Left lung (tissue), 10 donors: ENCODE results near the gene FREM1. TPM values are rescaled to one million over a fixed set of nuclear protein-coding genes. Genes with fewer than 3 reads are reported as not detected.

Experiments
- ATAC-seq: fragments of 200-7000 bp; cut with Tn5 transposase; one replicate; pipeline ENCODE4 v1.9.1; 2020; ENCODE audit warnings: moderate library complexity
- DNase-seq, 4 donors: peaks; one replicate each; pipeline ENCODE4 v3.0.0-alpha.2; 2013 to 2020
- H3K27ac ChIP-seq, 2 donors: fragments of 200-600 bp; sonication (generic) in 1 of 2; one replicate each; pipeline versions ENCODE4 v1.5.0 to v1.8.0; 2020 to 2021
- H3K27me3 ChIP-seq, 2 donors: fragments of 200-600 bp; sonication (generic) in 1 of 2; one replicate each; pipeline versions ENCODE4 v1.5.0 to v1.8.0; 2020 to 2021
- H3K36me3 ChIP-seq, 2 donors: fragments of 200-600 bp; sonication (generic) in 1 of 2; one replicate each; pipeline versions ENCODE4 v1.5.0 to v1.8.0; 2020 to 2021
- H3K4me1 ChIP-seq, 2 donors: fragments of 200-600 bp; one replicate each; pipeline ENCODE4 v1.8.0; 2021
- H3K4me3 ChIP-seq, 2 donors: fragments of 200-600 bp; sonication (generic) in 1 of 2; one replicate each; pipeline versions ENCODE4 v1.5.0 to v1.8.0; 2020 to 2021; ENCODE audit warnings: mild to moderate bottlenecking in 1 of 2
- H3K9me3 ChIP-seq, 2 donors: fragments of 200-600 bp; sonication (generic) in 1 of 2; one replicate each; pipeline versions ENCODE4 v1.5.0 to v1.8.0; 2020 to 2021
- intact Hi-C, 2 donors: fragments of 100-400 bp; cut with DNase I; formaldehyde crosslinking; loops; one replicate each; pipeline versions ENCODE4 v1.11.2 to v1.14.2; 2022
- polyA plus RNA-seq, 6 donors: library from polyadenylated mRNA; unstranded; fragments of 120-200 nt; gene quantifications; one replicate each; pipeline ENCODE4 v1.2.1, GENCODE V29; 2013; ENCODE audit not compliant: insufficient read length in 6 of 6
- total RNA-seq, 2 donors: library from RNA; stranded (reverse); fragmentation: NEBNext Ultra II Directional; extraction: Animal tissue kit (Norgen Biotek cat#: 25700); gene quantifications; one replicate each; pipeline ENCODE4 v1.2.1, GENCODE V29; 2021
- TF ChIP-seq, protein P1 (sequence below), 2 donors: fragments of 200-600 bp; sonication (generic) in 1 of 2; IDR thresholded peaks; one replicate each; pipeline versions ENCODE4 v1.5.0 to v1.8.0; 2021; ENCODE audit warnings: antibody characterized with exemption in 2 of 2
- donor health status: DM: no; HTN: yes; CAD: no.
- donor health status: DM: no; HTN: no; CAD: no.

FREM1 gene
- total and polyA plus RNA-seq, 8 donors, result 2.4 to 104 (median 66.4) TPM

- ATAC-seq (no peak), DNase-seq (no peak)
- no peak overlapping the region for H3K4me3 ChIP-seq
- H3K27me3 ChIP-seq, result peaks cover 0 to 8% of the 10 kb centered on the region in 2 donors
- H3K27ac ChIP-seq, result no peak overlapping the region
- H3K9me3 ChIP-seq, result peaks cover 0 to 36% of the 10 kb centered on the region in 2 donors
- intact Hi-C loops, result no loop called here
- TF ChIP-seq, protein P1, sequence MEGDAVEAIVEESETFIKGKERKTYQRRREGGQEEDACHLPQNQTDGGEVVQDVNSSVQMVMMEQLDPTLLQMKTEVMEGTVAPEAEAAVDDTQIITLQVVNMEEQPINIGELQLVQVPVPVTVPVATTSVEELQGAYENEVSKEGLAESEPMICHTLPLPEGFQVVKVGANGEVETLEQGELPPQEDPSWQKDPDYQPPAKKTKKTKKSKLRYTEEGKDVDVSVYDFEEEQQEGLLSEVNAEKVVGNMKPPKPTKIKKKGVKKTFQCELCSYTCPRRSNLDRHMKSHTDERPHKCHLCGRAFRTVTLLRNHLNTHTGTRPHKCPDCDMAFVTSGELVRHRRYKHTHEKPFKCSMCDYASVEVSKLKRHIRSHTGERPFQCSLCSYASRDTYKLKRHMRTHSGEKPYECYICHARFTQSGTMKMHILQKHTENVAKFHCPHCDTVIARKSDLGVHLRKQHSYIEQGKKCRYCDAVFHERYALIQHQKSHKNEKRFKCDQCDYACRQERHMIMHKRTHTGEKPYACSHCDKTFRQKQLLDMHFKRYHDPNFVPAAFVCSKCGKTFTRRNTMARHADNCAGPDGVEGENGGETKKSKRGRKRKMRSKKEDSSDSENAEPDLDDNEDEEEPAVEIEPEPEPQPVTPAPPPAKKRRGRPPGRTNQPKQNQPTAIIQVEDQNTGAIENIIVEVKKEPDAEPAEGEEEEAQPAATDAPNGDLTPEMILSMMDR (IDR thresholded peaks at IDR 0.05), result no peak
- no peaks in the 10 kb centered on the region for H3K4me1 ChIP-seq
- no peaks in the 10 kb centered on the region for H3K36me3 ChIP-seq
These were observed 205.1 kb downstream of the FREM1 start for GRCh38 chr9:14705079-14705478.

GRCh38 chr9:14704281-14704680 is 205.9 kb downstream of the FREM1 start:
- no peaks in the 10 kb centered on the region for H3K4me1 ChIP-seq
- DNase-seq (no peak), ATAC-seq (no peak)
- no peaks in the 10 kb centered on the region for H3K36me3 ChIP-seq
- intact Hi-C loops, result no loop called here
- H3K27ac ChIP-seq, result no peak overlapping the region
- H3K9me3 ChIP-seq, result peaks cover 0 to 36% of the 10 kb centered on the region in 2 donors
- TF ChIP-seq, protein P1 (IDR thresholded peaks at IDR 0.05), result no peak
- H3K27me3 ChIP-seq, result peaks cover 0 to 8% of the 10 kb centered on the region in 2 donors
- no peak overlapping the region for H3K4me3 ChIP-seq

GRCh38 chr9:14702200-14702720 is 208.0 kb downstream of the FREM1 start:
- Histone ChIP-seq H3K9me3 (peaks cover 0 to 27% of the 10 kb centered on the region in 2 donors), H3K36me3 (no peaks in the 10 kb centered on the region), H3K4me3 (no peak overlapping the region), H3K27me3 (peaks cover 0 to 8% of the 10 kb centered on the region in 2 donors), H3K27ac (no peak overlapping the region), H3K4me1 (no peaks in the 10 kb centered on the region)
- DNase-seq (no peak), ATAC-seq (no peak)
- TF ChIP-seq, protein P1 (IDR thresholded peaks at IDR 0.05), result no peak
- intact Hi-C loops, result no loop called here

- H3K36me3 ChIP-seq, result peaks cover 0 to 7% of the 10 kb centered on the region in 2 donors
- ATAC-seq (peak; percentile 92), DNase-seq (peak; percentile 46 to 93 (median 74))
- H3K9me3 ChIP-seq, result no peaks in the 10 kb centered on the region
- TF ChIP-seq, protein P1 (IDR thresholded peaks at IDR 0.05), result no peak
- H3K27ac ChIP-seq, result peak within 1 kb of the TSS; percentile 61 to 64
- peak within 1 kb of the TSS; percentile 73 to 75 for H3K4me3 ChIP-seq
- peaks cover 0 to 6% of the 10 kb centered on the region in 2 donors for H3K4me1 ChIP-seq
- intact Hi-C loops, result no loop called here
- H3K27me3 ChIP-seq, result peaks cover 0 to 6% of the 10 kb centered on the region in 2 donors
These were observed 216.9 kb downstream of the FREM1 start, which contains the start of gene ZDHHC21 for GRCh38 chr9:14693251-14693861. ZDHHC21 (minus strand) TSS chr9:14693432; CDS start chr9:14674340, 19,092 bp downstream.

DNA sequence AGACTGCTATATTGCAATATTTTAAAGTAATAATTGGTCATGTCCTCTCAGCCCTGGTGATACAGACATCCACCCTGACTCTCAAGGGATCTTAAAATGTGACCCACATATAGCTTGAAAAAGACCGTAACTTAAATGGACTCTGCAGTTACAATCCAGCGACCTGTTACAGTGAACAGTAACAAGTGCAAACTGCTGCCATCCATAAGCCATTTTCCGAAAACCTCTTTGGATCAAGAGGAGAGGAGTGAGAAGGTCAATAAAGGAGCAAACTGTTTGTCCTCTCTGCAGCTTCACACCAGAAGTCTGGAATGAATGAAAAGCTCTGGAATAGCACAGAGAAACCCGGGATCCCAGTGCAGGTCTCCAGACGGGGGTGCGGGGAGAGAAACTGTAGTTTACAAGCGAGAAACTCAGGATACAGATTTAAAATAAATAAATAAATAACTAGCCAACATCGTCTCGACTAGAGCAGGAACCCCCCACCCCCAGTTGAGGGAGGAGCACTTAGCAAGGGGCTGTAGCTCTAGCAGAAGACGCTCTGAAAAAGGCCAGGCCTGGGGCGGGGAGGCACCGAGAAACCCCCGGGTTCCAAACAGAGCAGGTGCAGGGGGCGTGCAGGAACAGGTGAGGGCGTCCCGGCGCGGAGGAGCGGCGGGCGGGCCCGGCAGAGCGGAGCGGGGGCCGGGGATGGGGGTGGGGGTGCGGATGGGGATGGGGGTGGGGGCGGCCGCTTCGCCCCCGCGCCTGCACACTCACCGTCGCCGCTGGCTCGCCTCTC is 217.6 kb downstream of the FREM1 start:
- peaks cover 0 to 6% of the 10 kb centered on the region in 2 donors for H3K27me3 ChIP-seq
- ATAC-seq (peak; percentile 54), DNase-seq (peak in 3 of 4 donors; percentile 15 to 42 (median 34))
- peaks cover 0 to 6% of the 10 kb centered on the region in 2 donors for H3K4me1 ChIP-seq
- H3K9me3 ChIP-seq, result no peaks in the 10 kb centered on the region
- intact Hi-C loops, result no loop called here
- TF ChIP-seq, protein P1 (IDR thresholded peaks at IDR 0.05), result no peak
- H3K36me3 ChIP-seq, result peaks cover 0 to 14% of the 10 kb centered on the region in 2 donors
- H3K27ac ChIP-seq, result peak overlapping the region; percentile 61 to 64
- peak overlapping the region; percentile 73 to 75 for H3K4me3 ChIP-seq
